ENCODE results near the gene ATP5F1D. TPM values are rescaled to one million over a fixed set of nuclear protein-coding genes. Genes with fewer than 3 reads are reported as not detected.

ATP5F1D gene
- 11.8 and 29.1 TPM in 2 replicates for total RNA-seq

DNA sequence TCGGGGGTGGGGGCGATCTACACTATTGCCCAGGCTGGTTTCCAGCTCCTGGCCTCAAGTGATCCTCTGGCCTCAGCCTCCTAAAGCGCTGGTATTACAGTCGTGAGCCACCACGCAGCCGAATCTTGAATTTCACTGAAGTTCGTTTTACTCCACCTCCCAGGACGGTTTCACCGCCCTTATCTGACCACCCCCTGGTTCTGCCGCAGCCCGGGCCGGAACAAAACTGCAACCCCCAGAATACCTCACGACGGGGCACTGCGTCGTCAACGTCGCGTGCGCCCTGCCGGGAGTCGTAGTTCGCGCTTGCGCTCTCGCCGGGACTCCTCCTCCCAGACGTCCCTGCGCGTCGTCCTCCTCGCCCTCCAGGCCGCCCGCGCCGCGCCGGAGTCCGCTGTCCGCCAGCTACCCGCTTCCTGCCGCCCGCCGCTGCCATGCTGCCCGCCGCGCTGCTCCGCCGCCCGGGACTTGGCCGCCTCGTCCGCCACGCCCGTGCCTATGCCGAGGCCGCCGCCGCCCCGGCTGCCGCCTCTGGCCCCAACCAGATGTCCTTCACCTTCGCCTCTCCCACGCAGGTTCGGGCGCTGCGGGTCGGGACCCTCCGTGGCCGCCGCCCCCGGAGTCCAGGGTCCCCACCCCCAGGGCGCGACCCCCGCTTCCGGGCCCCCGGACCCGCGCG, at the start of gene ATP5F1D:
Gene ATP5F1D (plus strand): TSS at position 335 of the 679 bp plus-strand sequence. CDS start 100 bp downstream, at position 435.

DNA sequence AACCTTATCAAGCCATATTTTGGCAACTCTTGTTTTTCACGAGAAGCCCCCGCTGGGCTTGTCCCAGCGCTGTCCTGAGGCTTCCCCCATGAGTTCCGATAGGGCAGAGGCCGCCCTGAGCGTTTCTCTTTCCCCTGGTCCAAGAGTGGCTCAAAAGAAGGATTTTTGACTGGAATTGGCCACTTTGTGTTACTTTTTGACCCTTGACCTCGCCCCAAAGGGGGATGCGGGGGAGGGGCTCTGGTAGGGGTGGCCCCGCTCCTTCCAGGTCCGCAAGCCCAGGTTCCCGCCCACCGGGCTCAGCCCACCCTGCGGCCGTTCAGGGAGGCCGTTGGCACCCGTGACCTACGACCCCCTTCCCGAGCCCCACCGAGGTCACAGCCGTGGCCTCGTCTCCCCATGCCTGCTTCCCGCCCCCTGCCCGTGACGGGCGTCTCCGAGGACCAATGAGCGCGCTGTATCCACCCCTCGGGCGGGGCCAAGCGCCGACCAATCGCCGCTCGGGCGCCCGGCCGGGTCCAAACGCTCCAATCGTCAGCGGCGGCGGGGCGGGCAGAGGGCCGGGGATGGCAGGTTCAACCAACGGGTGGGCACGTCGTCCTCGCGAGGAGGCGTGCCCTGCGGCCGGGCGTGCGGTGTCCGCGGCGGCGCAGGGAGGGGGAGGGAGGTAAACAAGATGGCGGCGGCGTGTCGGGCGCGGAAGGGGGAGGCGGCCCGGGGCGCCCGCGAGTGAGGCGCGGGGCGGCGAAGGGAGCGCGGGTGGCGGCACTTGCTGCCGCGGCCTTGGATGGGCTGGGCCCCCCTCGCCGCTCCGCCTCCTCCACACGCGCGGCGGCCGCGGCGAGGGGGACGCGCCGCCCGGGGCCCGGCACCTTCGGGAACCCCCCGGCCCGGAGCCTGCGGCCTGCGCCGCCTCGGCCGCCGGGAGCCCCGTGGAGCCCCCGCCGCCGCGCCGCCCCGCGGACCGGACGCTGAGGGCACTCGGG, 36.1 kb upstream of the ATP5F1D start, which contains the start of gene STK11:
Gene STK11 (plus strand): TSS at position 665 of the 986 bp plus-strand sequence. CDS start 1,136 bp downstream, outside the sequence.

DNA sequence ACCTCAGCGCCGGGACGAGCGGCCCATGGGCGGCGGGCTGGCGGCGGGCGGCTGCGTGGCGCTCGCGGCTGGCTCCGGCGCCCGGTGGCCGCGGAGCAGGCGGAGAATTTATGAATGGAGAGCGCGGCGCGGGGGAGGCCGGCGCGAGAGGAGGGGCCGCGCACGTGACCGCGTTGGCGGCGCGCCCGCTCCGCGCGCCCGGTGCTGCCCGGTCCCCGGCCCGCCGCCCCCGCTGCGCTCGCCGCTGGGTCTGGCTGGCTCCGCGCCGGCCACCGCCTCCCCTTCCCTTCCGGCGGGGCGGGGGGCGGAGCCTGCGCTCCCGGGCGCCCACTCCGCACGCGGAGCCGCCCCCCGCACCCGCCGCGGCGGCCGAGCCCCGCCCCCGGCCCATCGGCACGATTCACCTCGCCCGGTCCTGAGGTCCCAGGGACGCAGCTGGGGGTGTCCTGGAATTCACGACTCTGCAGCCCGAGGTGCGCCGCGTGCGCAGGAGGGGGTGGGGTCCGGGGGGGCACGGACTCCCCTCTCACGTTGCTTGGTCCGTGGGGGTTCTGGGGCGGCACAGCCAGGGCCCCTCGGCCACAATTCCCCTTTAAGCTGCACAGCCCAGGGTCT, 3.7 kb upstream of the ATP5F1D start, which contains the start of gene CBARP:
Gene CBARP (minus strand): TSS at position 252 of the 615 bp plus-strand sequence. CDS start 1,905 bp downstream, outside the sequence.

DNA sequence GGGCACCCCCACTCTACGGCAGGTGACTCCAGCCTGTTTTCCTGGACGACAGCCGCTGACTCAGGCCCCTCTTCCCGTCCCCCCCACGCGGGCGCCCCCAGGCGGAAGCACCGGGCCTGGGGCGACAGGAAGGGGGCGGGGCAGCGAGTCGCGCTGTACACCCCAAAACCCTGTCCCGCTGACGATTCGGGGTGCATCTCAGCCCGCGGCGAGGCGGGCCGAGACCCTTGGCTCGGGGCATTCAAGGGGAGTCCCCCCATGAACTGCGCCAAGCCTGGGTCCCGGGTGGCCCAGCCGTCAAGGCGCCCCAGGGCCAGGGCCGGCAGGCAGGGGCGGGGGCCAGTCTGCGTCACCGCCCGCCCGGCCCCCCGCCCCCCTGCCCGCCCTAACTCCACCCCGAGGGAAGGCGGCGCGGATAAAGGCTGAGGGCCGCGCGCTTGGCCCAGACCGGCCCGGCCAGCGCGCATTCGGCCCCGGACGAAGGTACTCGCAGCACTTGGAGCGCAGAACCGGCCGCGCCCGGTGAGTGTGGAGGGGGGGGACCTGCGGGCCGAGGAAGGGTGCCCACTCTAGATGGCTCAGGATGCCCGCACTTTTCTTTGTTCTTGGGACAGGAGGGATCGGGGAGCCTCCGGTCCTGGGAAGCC, 6.7 kb downstream of the ATP5F1D start, which contains the start of gene MIDN:
Gene MIDN (plus strand): TSS at position 445 of the 647 bp plus-strand sequence. CDS start 1,714 bp downstream, outside the sequence.

DNA sequence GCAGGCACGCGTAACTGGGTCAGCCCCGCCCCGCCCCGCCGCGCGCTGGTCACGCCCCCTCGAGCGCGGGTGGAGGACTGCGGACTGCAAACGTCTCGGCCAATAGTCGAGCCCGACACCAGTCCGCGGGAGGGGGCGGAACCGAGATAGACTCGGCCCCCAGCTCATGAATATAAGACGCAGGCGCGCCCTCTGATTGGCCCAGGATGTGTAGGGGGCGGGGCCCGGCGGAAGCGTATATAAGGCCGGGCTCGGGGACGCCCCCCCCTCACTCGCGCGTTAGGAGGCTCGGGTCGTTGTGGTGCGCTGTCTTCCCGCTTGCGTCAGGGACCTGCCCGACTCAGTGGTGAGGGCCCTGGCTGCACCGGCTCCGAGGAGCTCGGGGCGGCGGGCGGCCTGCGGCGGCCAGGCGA, 27.5 kb downstream of the ATP5F1D start, which contains the start of gene CIRBP:
Gene CIRBP (plus strand): TSS at position 268 of the 413 bp plus-strand sequence. CDS start 1,602 bp downstream, outside the sequence.

DNA sequence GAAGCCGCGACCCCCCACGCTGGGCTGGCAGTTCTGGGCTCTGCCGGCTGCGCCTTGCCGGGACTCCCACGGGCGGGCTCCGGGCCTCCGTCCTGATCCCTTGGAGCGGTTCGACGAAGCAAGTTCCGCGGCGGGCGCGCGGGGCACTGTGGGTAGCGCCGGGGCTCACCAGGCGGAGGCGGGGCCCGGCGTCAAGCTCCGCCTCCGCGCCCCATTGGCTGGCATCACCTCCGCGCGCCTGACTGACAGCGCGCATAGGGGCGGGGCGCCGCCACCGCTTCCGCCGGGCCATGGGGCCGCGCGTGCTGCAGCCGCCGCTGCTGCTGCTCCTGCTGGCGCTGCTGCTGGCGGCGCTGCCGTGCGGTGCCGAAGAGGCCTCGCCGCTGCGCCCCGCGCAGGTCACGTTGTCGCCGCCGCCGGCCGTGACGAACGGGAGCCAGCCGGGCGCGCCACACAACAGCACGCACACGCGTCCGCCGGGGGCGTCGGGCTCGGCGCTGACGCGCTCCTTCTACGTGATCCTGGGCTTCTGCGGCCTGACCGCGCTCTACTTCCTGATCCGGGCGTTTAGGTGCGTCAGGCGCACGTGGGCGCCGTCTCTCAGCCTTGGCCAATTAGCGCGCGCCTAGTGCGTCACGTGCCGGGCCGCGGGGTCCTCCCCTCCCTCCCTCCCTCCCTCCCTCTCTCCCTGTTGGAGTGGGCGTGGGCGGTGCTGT, 33.9 kb downstream of the ATP5F1D start, which contains the start of gene FAM174C:
Gene FAM174C (plus strand): TSS at position 271 of the 716 bp plus-strand sequence. CDS start 20 bp downstream, at position 291.

DNA sequence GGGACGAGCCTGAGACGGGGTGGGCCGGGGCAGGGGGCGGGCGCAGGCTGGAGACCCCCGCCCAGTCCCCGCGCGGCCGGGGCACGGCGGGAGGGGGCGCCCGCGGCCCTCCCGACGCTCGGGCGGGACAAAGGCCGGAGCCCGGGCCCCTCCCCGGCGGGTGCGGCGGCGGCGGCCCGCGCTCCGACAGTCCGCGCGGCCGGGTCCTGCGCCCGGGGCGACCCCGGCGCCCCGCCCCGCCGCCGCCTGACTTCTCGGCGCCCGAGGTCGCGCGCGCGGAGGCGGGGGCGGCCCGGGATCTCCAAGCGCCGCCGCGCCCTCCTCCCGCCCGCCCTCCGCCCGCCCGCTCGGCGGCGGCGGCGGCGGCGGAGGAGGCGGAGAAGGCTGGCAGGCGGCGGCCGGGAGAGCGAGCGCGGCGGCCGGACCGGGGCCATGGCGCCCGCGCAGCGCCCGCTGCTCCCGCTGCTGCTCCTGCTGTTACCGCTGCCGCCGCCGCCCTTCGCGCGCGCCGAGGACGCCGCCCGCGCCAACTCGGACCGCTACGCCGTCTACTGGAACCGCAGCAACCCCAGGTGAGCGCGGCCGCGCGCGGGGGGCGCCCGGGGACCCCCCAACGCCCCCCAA, 44.3 kb downstream of the ATP5F1D start, which contains the start of gene EFNA2:
Gene EFNA2 (plus strand): TSS at position 137 of the 624 bp plus-strand sequence. CDS start 296 bp downstream, at position 433.

Other genes with a start within 250 kb of the ATP5F1D start
- gene GRIN3B, start 241.3 kb upstream of the ATP5F1D start, total RNA-seq = under 0.01 TPM in 2 replicates
- gene TMEM259, start 220.6 kb upstream of the ATP5F1D start, total RNA-seq = 65.7 and 95.7 TPM in 2 replicates
- not detected in 2 replicates for gene RNU6-2, start 220.2 kb upstream of the ATP5F1D start, total RNA-seq
- 141 and 167 TPM in 2 replicates for gene CNN2, start 215.1 kb upstream of the ATP5F1D start, total RNA-seq
- 5.0 and 5.9 TPM in 2 replicates for gene ABCA7, start 201.6 kb upstream of the ATP5F1D start, total RNA-seq
- 1.7 and 2.0 TPM in 2 replicates for gene ARHGAP45, start 174.6 kb upstream of the ATP5F1D start, total RNA-seq
- 42.8 and 90.5 TPM in 2 replicates for gene POLR2E, start 146.4 kb upstream of the ATP5F1D start, total RNA-seq
- gene GPX4, start 137.8 kb upstream of the ATP5F1D start, total RNA-seq = 187 and 281 TPM in 2 replicates
- gene SBNO2, start 67.5 kb upstream of the ATP5F1D start, total RNA-seq = 34.1 and 40.3 TPM in 2 replicates
- gene STK11, start 36.0 kb upstream of the ATP5F1D start, total RNA-seq = 82.9 and 101 TPM in 2 replicates
- gene CBARP, start 3.7 kb upstream of the ATP5F1D start, total RNA-seq = 1.7 TPM in 2 replicates
- gene MIDN, start 6.8 kb downstream of the ATP5F1D start, total RNA-seq = 8.7 and 22.4 TPM in 2 replicates
- gene CIRBP, start 27.6 kb downstream of the ATP5F1D start, total RNA-seq = 199 and 207 TPM in 2 replicates
- gene FAM174C, start 33.8 kb downstream of the ATP5F1D start, total RNA-seq = 22.8 and 24.2 TPM in 2 replicates
- not detected in 2 replicates for gene EFNA2, start 44.1 kb downstream of the ATP5F1D start, total RNA-seq
- 47.6 and 53.3 TPM in 2 replicates for gene NDUFS7, start 142.2 kb downstream of the ATP5F1D start, total RNA-seq
- 35.2 and 40.1 TPM in 2 replicates for gene GAMT, start 159.8 kb downstream of the ATP5F1D start, total RNA-seq
- gene DAZAP1, start 165.8 kb downstream of the ATP5F1D start, total RNA-seq = 42.3 and 80.3 TPM in 2 replicates
- 300 and 351 TPM in 2 replicates for gene RPS15, start 196.6 kb downstream of the ATP5F1D start, total RNA-seq
- gene APC2, start 208.4 kb downstream of the ATP5F1D start, total RNA-seq = 0.19 and 0.28 TPM in 2 replicates
- gene C19orf25, start 237.5 kb downstream of the ATP5F1D start, total RNA-seq = 21.3 and 23.7 TPM in 2 replicates
- gene PCSK4, start 248.6 kb downstream of the ATP5F1D start, total RNA-seq = 0.19 and 1.4 TPM in 2 replicates
- gene REEP6, start 249.4 kb downstream of the ATP5F1D start, total RNA-seq = 1.2 and 2.8 TPM in 2 replicates